Measurements from ENCODE around the gene WASHC4.
"Not testable (repeated sequence)": the region's sequence is repeated elsewhere in the genome, so short reads cannot be mapped to it uniquely, and the experiment has no call there.

WASHC4 gene

DNA sequence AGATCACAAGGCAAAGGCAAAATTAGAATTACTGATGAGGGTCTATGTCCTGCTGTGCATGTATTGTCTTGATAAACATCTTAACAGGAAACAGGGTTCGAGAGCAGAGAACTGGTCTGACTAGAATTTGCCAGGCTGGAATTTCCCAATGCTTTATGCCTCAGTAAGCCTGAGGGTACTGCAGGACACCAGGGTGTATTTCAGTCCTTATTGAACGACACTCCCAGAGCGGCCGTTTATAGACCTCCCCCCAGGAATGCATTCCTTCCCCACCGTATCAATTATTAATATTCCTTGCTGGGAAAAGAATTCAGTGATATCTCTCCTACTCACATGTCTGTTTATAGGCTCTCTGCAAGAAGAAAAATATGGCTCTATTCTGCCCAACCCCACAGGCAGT lies 12.2 kb upstream of the WASHC4 start:
- not testable (repeated sequence) for DNase-seq

DNA sequence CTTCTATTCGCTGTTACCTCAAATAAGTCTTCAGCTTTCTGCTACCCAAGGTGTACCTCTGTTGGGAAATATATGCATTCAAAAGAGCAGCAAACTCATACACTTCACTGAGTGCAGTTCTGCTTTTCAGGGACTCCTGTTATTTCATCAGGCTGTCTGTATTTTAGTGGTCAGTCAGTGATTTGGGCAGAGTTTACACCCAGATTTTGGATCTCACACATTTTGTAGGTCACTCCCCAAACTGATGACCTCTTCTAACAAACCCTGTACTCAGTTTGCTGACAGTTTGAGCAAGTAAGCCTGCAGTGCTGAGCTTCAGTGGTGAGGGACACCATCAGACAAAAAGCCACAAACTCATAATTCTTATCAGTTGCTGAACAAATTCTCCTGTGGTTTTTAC lies 8.2 kb upstream of the WASHC4 start:
- no peak for DNase-seq

DNA sequence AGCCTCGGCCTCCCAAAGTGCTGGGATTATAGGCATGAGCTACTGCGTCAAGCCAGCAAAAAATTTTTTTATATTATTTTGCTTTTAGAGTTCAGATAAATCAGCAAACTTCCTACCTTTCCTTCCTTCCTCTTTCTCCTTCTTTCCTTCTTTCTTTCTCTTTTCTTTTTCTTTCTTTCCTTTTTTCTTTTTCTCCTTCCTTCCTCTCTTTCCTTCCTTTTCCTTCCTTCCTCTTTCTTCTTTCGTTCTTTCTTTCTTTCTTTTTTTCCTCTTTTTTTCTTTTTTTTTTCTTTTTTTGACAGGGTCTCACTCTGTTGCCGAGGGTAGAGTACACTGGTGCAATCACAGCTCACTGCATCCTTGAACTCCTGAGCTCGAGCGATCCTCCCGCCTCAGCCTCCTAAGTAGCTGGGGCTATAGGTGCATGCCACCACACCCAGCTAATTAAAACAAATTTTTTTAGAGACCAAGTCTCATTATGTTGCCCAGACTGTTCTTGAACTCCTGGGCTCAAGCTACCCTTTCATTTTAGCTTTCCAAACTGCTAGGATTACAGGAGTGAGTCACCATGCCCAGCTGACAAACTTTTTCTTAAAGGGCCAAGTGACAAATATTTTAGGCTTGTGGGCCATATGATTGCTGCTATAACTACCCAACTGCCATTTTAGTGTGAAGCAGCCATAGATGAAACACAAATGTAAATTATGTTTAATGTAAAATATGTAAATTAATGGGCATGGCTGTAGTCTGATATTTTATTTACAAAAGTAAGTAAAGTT lies 7.1 kb upstream of the WASHC4 start:
- no peak for DNase-seq

DNA sequence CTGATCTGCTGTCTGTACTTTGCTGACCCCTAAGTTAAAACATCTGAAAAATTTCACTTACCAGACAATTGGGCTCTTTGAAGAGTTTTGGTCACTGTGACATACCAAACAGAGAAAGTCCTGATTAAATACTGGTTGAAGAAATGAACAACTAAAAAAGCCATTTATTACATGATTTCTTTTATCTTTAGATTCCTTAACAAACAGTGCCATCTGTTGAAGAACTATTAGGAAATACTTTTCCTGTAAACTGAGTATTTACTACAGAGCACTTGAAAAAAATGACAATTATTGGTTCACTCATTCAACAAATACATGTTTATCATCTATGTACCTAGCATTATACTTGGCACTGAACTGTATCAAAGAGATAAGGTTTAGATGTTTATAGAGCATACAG lies 6.5 kb upstream of the WASHC4 start:
- DNase-seq = no peak

DNA sequence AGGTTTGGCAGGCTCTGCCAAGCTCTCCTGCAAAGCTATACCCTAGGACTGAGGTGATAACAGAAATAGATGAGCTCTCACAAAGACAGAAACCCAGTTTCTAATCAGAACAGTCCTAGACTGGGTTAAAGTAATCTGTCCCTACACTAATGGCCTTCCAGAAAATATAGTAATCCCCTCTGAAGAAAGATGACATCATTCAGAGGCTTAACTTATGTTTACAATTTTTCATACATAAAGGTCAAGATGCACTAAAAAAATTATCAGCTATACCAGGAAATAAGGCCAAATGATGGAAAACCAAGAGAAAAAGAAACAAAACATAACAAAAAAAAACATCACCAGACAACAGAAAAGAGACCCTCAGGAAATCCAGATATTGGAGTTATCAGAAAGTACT lies 4.9 kb upstream of the WASHC4 start:
- DNase-seq = no peak

DNA sequence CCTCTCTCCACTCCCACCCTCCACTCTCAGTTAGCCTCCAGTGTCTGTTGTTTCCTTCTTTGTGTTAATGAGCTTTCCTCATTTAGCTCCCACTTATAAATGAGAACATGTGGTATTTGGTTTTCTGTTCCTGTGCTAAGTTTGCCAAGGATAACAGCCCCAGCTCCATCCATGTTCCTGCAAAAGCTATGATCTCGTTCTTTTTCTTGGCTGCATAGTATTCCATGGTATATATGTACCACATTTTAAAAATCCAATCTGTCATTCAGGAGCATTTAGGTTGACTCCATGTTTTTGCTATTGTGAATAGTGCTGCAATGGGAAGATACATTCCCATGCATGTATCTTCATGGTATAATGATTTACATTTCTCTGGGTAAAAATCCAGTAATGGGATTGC lies 2.8 kb upstream of the WASHC4 start:
- DNase-seq = no peak

DNA sequence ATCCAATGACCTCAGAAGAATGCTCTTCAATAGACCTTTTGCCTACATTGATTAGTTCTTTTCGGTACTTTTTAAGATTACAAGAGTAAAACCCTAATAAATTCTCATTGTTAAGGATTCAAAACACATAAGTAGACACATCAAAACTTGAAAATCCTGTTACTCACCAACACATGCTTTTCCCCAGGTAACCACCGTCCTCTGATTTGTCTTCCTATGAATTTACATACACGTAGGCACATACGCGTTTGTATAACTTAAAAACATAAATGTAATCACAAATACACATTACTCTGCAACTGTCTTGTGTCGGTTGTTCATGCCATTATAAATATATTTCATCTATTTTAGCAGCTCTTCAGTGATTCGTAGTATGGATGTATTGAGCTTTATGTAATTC lies 910 bp upstream of the WASHC4 start:
- DNase-seq = no peak

DNA sequence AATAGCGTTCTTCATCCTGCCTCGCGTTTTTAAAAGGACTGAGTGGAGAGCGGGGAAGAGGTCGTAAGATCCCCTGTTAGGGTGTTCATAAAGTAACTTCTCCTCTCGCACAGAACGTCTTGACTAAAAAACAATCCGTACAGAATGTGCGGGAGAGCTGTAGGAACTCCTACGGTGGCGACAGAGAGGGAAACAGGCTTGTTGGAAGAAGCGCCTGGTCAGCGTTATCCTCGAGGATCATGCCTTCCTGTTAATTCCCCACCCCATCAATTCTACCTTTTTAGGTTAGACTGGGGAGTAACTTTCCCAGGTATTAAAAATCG lies 399 bp upstream of the WASHC4 start:
- DNase-seq = no peak

DNA sequence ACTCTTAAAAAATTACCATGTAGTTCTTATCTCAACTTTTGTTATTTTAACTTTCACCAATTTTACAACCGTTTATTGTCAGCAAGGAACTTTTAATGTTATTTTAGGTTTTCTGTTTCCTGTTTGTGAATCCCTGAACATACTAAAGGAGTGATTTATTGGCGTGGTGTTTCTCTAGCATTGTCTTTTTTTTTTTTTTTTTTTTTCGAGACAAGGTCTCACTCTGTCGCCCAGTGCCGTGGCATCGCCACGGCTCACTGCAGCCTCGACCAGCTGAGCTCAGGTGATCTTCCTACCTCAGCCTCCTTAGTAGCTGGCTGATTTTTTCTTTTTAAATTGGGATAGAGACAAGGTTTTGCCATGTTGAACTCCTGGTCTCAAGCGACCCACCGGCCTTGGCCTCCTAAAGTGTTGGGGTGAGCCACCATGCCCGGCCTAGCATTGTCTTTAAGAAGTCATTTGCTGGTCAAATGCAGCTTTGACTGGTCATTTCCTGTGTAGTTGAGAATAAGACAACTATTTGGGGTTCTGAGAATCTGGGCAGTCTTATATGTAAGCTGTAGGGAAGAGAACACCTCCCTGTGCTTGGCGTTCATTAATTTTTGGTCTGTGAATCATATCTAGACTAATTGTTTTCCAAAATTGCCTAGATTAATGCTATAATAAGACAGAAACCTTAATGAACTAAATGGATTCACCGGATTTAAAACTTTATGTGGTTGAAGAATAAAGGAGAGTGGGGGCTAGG lies 2.1 kb downstream of the WASHC4 start:
- peak in 1 of 5 donors; percentile 55 for DNase-seq

DNA sequence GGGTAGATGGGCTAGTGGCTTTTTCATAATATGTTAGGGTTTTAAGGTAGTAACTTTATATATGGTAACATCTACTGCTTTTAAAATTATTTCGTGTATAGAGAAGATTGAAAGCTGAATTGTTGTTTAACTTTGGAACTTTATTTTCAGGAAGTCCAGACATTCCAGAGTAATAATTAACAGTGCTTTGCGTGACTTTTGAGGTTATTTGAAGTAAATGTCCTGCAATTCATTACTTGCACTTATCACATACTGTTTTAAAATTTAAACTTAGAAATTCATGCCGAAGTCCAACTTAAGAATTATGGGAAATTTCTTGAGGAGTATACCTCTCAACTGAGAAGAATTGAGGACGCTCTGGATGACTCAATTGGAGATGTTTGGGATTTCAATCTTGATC lies 3.3 kb downstream of the WASHC4 start:
- DNase-seq = no peak

DNA sequence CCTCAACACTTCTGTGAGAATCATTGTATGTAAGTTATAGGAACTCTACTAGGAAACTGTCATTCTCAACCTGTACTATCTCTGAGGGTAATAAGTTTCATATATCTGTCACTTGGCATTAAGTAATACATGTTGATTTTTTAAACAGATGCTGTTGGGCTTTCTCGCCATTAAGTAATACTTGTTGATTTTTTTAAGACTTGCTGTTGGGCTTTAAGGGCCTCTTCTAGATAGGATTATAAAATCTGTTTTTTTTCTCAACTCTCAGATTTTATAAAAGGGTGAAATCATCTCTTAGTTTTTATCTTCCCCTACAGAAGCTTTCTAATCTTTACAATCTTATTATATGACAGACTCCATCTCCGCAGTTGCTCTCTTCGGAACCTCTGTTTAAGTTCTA lies 5.6 kb downstream of the WASHC4 start:
- no peak for DNase-seq

DNA sequence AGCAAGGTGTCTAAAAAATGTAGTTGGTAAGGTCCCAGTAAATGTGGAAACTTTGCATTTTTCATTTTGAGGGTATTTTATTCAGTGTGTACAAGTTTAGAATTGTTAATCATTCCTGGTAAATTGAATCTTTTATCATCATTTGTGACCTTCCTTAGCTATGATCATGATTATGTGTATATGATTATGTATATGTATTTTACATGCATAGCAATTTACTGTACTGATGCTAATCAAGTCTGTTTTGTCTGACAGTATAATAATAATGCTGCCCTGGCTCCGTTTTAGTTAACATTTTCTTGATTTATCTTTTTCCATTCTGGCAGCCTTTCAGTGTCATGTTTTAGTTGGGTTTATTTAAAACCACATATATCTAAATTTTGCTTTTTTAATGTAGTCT lies 9.4 kb downstream of the WASHC4 start:
- DNase-seq = no peak

DNA sequence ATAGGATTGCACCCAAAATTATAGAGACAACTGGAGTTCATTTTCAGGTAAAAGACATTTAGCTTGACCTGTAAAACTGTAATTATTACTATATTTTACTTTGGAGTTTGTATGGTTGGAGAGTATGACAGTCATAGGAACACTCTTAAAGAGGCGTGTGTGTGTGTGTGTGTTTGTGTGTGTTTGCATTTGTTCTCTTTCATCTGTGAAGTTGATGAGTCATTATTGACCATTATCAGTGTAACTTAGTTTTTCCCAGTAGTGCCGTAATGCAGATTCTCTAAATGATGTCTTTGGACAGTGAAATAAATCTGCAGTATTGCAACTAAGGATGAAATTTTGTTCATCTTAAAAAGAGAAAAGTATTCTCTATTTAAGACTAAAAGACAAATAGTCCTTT lies 13.0 kb downstream of the WASHC4 start:
- no peak for DNase-seq

DNA sequence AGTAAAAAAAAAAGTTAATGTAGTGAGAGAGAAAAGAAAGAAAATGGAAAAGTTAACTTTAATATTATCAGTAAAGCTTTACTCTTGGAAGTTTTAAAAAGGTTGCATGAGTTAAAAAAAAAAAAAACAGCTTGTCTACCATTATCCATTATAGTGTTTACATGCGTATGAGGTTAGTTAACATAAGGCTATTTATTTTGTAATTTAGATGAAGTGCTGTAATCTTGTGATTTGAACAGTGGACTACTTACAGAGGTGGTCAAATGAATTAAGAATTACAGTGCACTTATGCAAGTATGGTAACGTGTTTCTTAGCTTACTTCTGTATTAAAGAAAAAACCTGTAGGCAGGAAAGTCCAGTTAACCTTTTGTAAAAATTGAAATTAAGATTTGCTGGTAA lies 30.7 kb downstream of the WASHC4 start:
- DNase-seq = no peak

DNA sequence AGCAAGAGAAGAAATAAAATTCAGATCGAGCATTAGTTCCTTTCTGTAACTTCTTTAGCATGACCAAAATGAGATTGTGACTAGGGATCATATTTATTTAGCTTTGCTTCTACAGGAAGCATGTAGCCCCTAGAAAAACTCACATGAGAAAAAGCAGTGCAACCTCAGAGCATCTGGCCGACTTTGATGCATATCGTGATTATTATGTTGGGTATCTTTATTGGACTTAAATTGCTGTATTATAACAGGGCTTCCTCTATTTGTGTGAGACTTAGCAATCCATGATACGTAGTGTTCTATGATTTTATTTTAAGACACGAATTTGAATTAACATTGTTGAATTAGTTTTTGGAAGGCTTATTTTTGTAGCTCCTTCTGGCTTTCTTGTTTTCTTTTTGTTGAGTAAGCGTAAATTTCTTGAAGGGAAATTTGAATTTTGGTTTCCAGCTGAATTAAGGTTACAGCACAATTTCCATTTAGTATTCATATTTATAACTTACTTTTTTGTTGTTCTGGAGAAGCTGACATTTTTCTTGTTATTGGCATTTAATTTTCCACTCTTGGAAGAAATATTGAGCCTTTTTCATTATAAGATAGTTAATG lies 33.9 kb downstream of the WASHC4 start:
- no peak for DNase-seq

DNA sequence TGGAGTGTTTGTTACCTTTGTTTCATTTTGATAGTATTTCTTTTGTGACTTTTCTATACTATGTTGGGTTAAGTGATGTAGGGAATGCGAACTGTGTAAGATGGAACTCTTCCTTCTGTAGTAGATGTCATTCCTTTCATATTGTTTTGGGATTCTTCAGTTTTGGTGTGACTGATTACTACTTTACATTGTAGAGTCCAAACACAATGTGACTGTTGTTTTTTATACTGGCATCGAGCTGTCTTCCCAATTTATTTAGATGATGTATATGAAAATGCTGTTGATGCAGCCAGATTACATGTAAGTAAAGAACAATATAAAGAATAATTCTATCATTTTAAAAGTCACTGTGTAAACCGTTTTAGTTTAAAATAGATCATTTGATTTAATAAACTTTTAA lies 34.7 kb downstream of the WASHC4 start:
- no peak for DNase-seq

DNA sequence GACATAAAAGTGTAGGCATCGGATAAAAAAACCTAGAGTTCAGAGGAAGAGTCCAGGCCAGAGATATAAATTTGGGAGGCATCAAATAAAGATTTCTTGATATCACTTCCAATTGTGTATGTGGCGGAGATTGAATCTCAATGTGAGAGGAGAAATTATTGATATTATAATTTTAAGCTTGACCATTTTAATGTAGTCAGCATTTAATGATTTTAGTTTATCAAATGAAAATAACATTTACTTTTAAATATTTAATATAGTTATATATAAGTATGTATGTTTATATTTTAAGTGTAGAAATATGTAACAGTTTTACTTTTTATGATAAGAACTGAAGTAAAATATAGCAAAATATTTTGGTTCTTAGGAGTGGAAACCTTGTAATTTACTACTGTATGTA lies 48.7 kb downstream of the WASHC4 start:
- DNase-seq = no peak

DNA sequence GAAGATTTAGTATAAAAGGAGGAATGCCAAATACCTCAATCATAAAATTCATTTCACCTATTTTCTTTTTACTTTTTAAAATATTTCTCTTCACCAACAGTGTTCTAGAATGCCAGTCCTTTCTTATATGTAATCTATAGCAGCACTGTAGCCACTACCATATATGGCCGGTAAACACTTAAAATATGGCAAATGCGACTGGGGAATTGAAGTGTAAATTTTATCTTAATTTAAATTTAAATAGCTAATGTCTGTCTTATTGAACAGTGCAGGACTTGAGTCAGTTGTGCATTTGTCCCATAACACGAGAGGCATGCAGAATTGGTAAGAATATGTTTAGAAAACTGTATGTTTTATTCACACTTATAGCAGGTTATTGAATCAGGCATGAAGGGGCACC lies 50.1 kb downstream of the WASHC4 start:
- DNase-seq = no peak

DNA sequence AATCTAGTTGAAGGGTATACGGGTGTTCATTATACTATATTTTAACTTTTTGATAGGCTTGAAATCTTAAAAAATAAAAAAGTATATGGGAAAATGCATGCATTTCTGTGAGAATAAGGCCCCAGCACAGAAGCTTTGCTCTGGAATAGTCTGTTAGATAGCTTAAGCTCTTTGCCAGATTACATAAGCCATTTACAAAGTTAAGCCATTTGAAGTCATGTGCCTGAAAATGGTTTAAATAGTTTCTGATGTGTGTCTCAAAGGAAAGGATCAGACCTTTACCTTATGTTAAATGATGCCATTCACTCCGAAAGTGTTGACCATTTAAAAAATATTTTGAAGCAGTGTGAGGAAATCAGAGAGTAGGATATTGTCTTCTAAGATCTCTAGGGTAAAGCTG lies 51.3 kb downstream of the WASHC4 start:
- no peak for DNase-seq

DNA sequence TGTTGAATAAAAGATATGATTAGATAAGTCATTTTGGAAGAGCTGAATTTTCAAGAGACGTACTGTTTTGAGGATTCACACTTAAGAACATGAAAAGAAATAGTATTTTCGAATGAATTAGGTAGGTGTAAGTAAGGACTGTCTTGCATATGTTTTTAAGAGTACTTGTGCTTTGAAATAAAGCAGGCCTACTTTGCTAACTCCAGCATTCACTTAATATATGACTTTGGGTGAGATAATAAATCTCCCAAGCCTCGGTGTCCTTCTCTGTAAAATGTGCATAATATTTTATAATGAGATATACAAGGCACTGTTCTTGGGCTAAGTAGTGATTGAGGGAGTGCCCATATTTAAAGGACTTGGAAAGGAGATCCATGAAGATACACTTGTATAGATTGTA lies 54.6 kb downstream of the WASHC4 start:
- DNase-seq = no peak

DNA sequence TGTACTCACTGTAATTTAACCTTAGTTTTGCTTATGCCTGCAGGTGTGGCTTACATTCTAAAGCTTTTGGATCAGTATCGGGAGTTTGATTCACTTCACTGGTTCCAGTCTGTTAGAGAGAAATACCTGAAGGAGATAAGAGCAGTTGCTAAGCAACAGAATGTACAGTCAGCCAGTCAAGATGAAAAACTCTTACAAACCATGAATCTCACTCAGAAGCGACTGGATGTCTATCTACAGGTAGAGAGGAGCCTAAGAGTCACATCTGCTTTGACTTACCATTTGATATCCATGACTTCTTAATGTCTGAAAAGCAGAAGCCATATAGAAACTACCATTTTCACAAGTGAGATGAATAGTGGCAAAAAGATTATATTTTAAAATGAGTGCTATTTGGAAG lies 56.5 kb downstream of the WASHC4 start:
- DNase-seq = no peak

DNA sequence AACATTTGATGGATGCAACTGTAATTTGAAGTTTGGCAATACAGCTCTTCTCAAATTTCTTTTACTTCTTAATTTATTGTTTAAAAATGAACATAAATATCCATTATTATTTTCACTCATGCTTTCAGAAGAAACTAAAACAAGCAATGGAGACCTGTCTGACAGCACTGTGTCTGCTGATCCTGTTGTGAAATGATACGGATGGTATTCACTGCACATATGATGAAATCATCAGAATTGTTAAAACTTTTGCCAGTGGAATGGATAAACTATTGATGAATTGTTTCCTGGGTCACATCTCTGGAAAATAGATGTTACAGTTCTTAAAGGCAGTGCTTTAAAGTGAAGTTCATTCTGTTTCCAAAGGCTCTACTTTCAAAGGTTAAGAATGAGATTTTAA lies 59.2 kb downstream of the WASHC4 start:
- DNase-seq = no peak

DNA sequence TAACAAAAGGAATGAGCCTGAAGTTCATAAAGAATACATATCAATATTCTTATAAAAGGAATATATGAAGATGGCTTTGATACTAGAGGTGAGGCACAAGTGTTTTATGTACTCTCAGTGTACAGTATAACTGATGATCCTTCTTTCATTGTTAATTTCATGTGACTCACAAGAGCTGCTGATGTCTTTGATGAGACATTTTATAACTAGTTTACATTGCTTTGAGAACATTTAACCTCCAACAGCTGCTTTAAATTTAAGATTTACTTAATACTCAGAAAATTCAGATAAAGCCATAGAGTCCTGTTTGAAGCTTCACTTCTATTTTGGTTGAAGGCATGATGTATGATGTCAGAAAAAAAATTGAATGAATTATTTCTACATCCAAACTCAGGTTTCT lies 59.8 kb downstream of the WASHC4 start:
- no peak for DNase-seq

DNA sequence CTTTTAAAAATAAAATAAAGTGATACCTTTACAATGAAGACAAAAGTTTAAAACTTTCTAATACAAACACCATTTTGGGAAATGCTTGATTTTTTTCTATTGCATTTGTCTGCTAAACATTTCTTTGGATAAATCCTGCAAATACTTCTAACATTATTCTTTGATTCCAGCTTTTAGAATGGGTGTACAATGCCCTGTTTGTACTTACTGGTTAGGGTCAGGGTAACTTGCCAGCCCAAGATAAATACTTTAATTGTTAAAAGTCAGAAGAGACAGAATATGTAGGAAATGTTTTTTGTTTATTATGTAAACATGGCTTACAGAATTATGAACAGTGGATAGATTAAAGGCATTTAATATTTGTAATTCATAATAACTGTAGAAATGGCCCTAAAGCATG lies 60.5 kb downstream of the WASHC4 start:
- no peak for DNase-seq
